ENCODE data around the gene LAMC1.

LAMC1 gene

GRCh38 chr1:183089025-183089639 is 65.9 kb downstream of the LAMC1 start (continued):
- TF ChIP-seq SALL2 (tag by site-specific recombination; IDR thresholded peaks at IDR 0.05; ENCODE audit: borderline replicate concordance) (no peak), REPIN1 (tag by site-specific recombination; IDR thresholded peaks at IDR 0.05; ENCODE audit: low read depth) (no peak), ZNF132 (tag by site-specific recombination; IDR thresholded peaks at IDR 0.05; ENCODE audit: borderline replicate concordance) (no peak)

- CTCF ChIA-PET: interaction anchor here (1.0 kb wide), 1 partner anchor 25 kb away, joined by 3 read pairs; no protein-coding TSS in a partner anchor
These were observed 67.3 kb downstream of the LAMC1 start for GRCh38 chr1:183090391-183091006.

GRCh38 chr1:183091181-183091580 is 68.0 kb downstream of the LAMC1 start:
- H3K4me1 ChIP-seq (ENCODE audit: control insufficient read depth, insufficient read depth, low read length): peaks cover 25% of the 10 kb centered on the region
- TF ChIP-seq ZSCAN5A (tag by site-specific recombination; IDR thresholded peaks at IDR 0.05) (no peak), ZNF513 (tag by site-specific recombination; IDR thresholded peaks at IDR 0.05) (0 out of 2 replicates have a peak, but pooled peaks have one; percentile 29), ZNF518A (tag by site-specific recombination; conservative IDR thresholded peaks at IDR 0.05; ENCODE audit: low read depth) (no peak), ZNF341 (tag by site-specific recombination; IDR thresholded peaks at IDR 0.05; ENCODE audit: low read depth) (0 out of 2 replicates have a peak, but pooled peaks have one; percentile 32)

More at GRCh38 chr1:183090391-183091006, 67.3 kb downstream of the LAMC1 start:
- Histone ChIP-seq H3K9me3 (ENCODE audit: control insufficient read depth, insufficient read depth, low read depth, low read length) (no peaks in the 10 kb centered on the region), H3K4me1 (ENCODE audit: control insufficient read depth, insufficient read depth, low read length) (peaks cover 25% of the 10 kb centered on the region), H3K4me3 (ENCODE audit: low read depth, low read length) (no peak overlapping the region), H3K27ac (ENCODE audit: extremely low read depth, low read depth, low read length) (no peak overlapping the region), H3K36me3 (ENCODE audit: control insufficient read depth in 2 of 2, insufficient read depth in 1 of 2, low read length in 2 of 2) (no peaks in the 10 kb centered on the region)
- POLR2A ChIA-PET: no interaction called here
- TF ChIP-seq ZNF561 (tag by site-specific recombination; IDR thresholded peaks at IDR 0.05; ENCODE audit: borderline replicate concordance): 0 out of 2 replicates have a peak, but pooled peaks have one; percentile 29
- peak; percentile 68 for TF ChIP-seq ZNF398 (tag by site-specific recombination; IDR thresholded peaks at IDR 0.05)
- no peak for TF ChIP-seq ZNF837 (tag by site-specific recombination; IDR thresholded peaks at IDR 0.05)
- TF ChIP-seq ZNF366 (tag by site-specific recombination; conservative IDR thresholded peaks at IDR 0.05): 0 out of 2 replicates have a peak, but pooled peaks have one; percentile 18
- no peak for TF ChIP-seq TSHZ1 (tag by site-specific recombination; IDR thresholded peaks at IDR 0.05; ENCODE audit: borderline replicate concordance)

More at GRCh38 chr1:183091181-183091580, 68.0 kb downstream of the LAMC1 start:
- Histone ChIP-seq H3K9me3 (ENCODE audit: control insufficient read depth, insufficient read depth, low read depth, low read length) (no peaks in the 10 kb centered on the region), H3K27ac (ENCODE audit: extremely low read depth, low read depth, low read length) (no peak overlapping the region), H3K36me3 (ENCODE audit: control insufficient read depth in 2 of 2, insufficient read depth in 1 of 2, low read length in 2 of 2) (no peaks in the 10 kb centered on the region), H3K4me3 (ENCODE audit: low read depth, low read length) (no peak overlapping the region)
- CTCF ChIA-PET: interaction anchor here (1.0 kb wide), 1 partner anchor 25 kb away, joined by 3 read pairs; no protein-coding TSS in a partner anchor
- POLR2A ChIA-PET: no interaction called here

All from HEK293 (cell line).